Neural progenitor cell (in vitro differentiated cells): ENCODE data around the gene GNG12.

Experiments used
- CTCF ChIP-seq: fragments of 200-600 bp; sonication (generic); IDR thresholded peaks from 2 replicates; pipeline ENCODE4 v1.5.1; 2017; ENCODE audit warnings: antibody characterized with exemption, mild to moderate bottlenecking
- EZH2 ChIP-seq: fragments of 200-600 bp; sonication (generic); IDR thresholded peaks from 2 replicates; pipeline ENCODE4 v1.6.1; 2017; ENCODE audit warnings: antibody characterized with exemption, mild to moderate bottlenecking, moderate library complexity
- EZH2phosphoT487 ChIP-seq: fragments of 200-600 bp; sonication (generic); IDR thresholded peaks from 2 replicates; pipeline ENCODE4 v1.6.1; 2017; ENCODE audit warnings: antibody characterized with exemption

- TF ChIP-seq CTCF (no peak), EZH2phosphoT487 (no peak), EZH2 (no peak)
These were observed 91.5 kb downstream of the GNG12 start for GRCh38 chr1:67741736-67742135.
